GM12878 (cell line): ENCODE data around the gene ZNF169. TPM values are rescaled to one million over a fixed set of nuclear protein-coding genes. Genes with fewer than 3 reads are reported as not detected.
A peak's percentile ranks its signal among the peaks of the same experiment; 100 is the strongest.

Source experiments
- E4F1 ChIP-seq: fragments of 450-650 bp; IDR thresholded peaks from 2 replicates; pipeline ENCODE4 v1.6.1; 2018; ENCODE audit warnings: borderline replicate concordance, mild to moderate bottlenecking; ENCODE audit not compliant: partially characterized antibody
- EED ChIP-seq: sonication (generic); IDR thresholded peaks from 2 replicates; pipeline ENCODE4 v1.6.1; 2016; ENCODE audit warnings: antibody characterized with exemption, low read depth
- FOS ChIP-seq: IDR thresholded peaks from 3 replicates; pipeline ENCODE4 v1.6.1; 2011; ENCODE audit warnings: borderline replicate concordance; ENCODE audit not compliant: insufficient read length; ENCODE audit errors: extremely low read depth
- HDAC2 ChIP-seq: fragments of 200-600 bp; sonication (generic); IDR thresholded peaks from 2 replicates; pipeline ENCODE4 v1.6.1; 2017
- LARP7 ChIP-seq: fragments of 450-650 bp; IDR thresholded peaks from 2 replicates; pipeline ENCODE4 v1.6.1; 2017; ENCODE audit warnings: mild to moderate bottlenecking
- MAX ChIP-seq: IDR thresholded peaks from 2 replicates; pipeline ENCODE4 v1.6.1; 2012; ENCODE audit warnings: low read depth, low read length, improper control_type of control experiment
- MEF2A ChIP-seq: IDR thresholded peaks from 2 replicates; pipeline ENCODE4 v1.6.1; 2011; ENCODE audit warnings: low read depth, mild to moderate bottlenecking, low read length, moderate library complexity; ENCODE audit not compliant: insufficient read depth
- MTA2 ChIP-seq: fragments of 450-650 bp; IDR thresholded peaks from 2 replicates; pipeline ENCODE4 v1.6.1; 2016; ENCODE audit warnings: low read depth, mild to moderate bottlenecking, moderate library complexity
- MYB ChIP-seq: fragments of 150-350 bp; IDR thresholded peaks from 2 replicates; pipeline ENCODE4 v1.6.1; 2014; ENCODE audit warnings: mild to moderate bottlenecking, low read depth, low read length, borderline replicate concordance
- NBN ChIP-seq: fragments of 450-650 bp; IDR thresholded peaks from 2 replicates; pipeline ENCODE4 v1.6.1; 2016
- NFXL1 ChIP-seq: fragments of 450-650 bp; IDR thresholded peaks from 2 replicates; pipeline ENCODE4 v1.6.1; 2017; ENCODE audit warnings: antibody characterized with exemption, mild to moderate bottlenecking, borderline replicate concordance
- PML ChIP-seq: IDR thresholded peaks from 2 replicates; pipeline ENCODE4 v1.6.1; 2012; ENCODE audit warnings: low read length, inconsistent platforms
- SMC3 ChIP-seq: IDR thresholded peaks from 2 replicates; pipeline ENCODE4 v1.6.1; 2011; ENCODE audit warnings: low read length, improper control_type of control experiment, borderline replicate concordance
- SREBF2 ChIP-seq: IDR thresholded peaks from 2 replicates; pipeline ENCODE4 v1.6.1; 2012; ENCODE audit warnings: mild to moderate bottlenecking, low read length
- TAF1 ChIP-seq: IDR thresholded peaks from 2 replicates; pipeline ENCODE4 v1.6.1; 2011; ENCODE audit warnings: mild to moderate bottlenecking, low read depth, low read length, borderline replicate concordance
- TCF7 ChIP-seq: IDR thresholded peaks from 2 replicates; pipeline ENCODE4 v1.6.1; 2014; ENCODE audit warnings: antibody characterized with exemption, borderline replicate concordance
- ZBED1 ChIP-seq: IDR thresholded peaks from 2 replicates; pipeline ENCODE4 v1.6.1; 2016; ENCODE audit warnings: borderline replicate concordance
- ZBTB11 ChIP-seq: fragments of 450-650 bp; formaldehyde crosslinking; IDR thresholded peaks from 2 replicates; pipeline ENCODE4 v1.5.0; 2022; ENCODE audit warnings: mild to moderate bottlenecking, missing genetic modification characterization
- ZBTB4 ChIP-seq: fragments of 450-650 bp; formaldehyde crosslinking; IDR thresholded peaks from 2 replicates; pipeline ENCODE4 v1.4.0; 2022; ENCODE audit warnings: mild to moderate bottlenecking, moderate library complexity
- ZNF207 ChIP-seq: fragments of 450-650 bp; IDR thresholded peaks from 2 replicates; pipeline ENCODE4 v1.6.1; 2014; ENCODE audit warnings: antibody characterized with exemption, mild to moderate bottlenecking, borderline replicate concordance
- ZNF384 ChIP-seq: IDR thresholded peaks from 2 replicates; pipeline ENCODE4 v1.6.1; 2012; ENCODE audit warnings: low read depth, mild to moderate bottlenecking, low read length, improper control_type of control experiment, borderline replicate concordance
- polyA plus RNA-seq, 11 experiments: library from polyadenylated mRNA; depleted of rRNA in 4 of 11; unstranded in 6 of 11; stranded (reverse) in 5 of 11; fragments of >200 nt; fragmentation: Nextera tagmentation in 4 of 11; fragmentation: Illumina TruSeq in 1 of 11; extraction: Ambion mirVana in 4 of 11; extraction: Trizol in 1 of 11; gene quantifications; 1 replicate in 1 of 11; 2 replicates in 10 of 11; pipeline versions ENCODE4 v1.2.1 to v1.2.3, GENCODE V29; 2011 to 2016; ENCODE audit warnings: inconsistent platforms in 2 of 11, missing spikeins in 2 of 11, low read depth in 1 of 11
- total RNA-seq, 4 experiments: library from RNA; depleted of rRNA in 3 of 4; stranded (reverse); fragments of >200 nt in 3 of 4; fragmentation: Illumina TruSeq in 1 of 4; extraction: Trizol in 1 of 4; gene quantifications; 2 replicates each; pipeline versions ENCODE4 v1.2.1 to v1.2.3, GENCODE V29; 2013 to 2021

The ZNF169 gene
- total and polyA plus RNA-seq, 10 of the 15 experiments (the other 5 are each of a cell fraction or from before 2014, with no cell fraction given) = 2.2 to 15.7 (median 5.8) TPM

- TF ChIP-seq PML (peak; percentile 54; the same call in 1 of the 2 replicates), ZBTB4 (CRISPR knock-in tag) (no peak), FOS (no peak), MTA2 (peak; percentile 25; the same call in 1 of the 2 replicates), E4F1 (peak; percentile 46), TCF7 (no peak), EED (no peak), NFXL1 (no peak), SMC3 (no peak), ZBTB11 (no peak), SREBF2 (no peak), ZNF207 (no peak), MEF2A (no peak), HDAC2 (no peak), MAX (0 out of 2 replicates have a peak, but pooled peaks have one; percentile 16), LARP7 (peak; percentile 55; the same call in 1 of the 2 replicates), MYB (0 out of 2 replicates have a peak, but pooled peaks have one; percentile 9), NBN (no peak), ZBED1 (no peak), TAF1 (0 out of 2 replicates have a peak, but pooled peaks have one; percentile 57), ZNF384 (no peak)
Measured at GRCh38 chr9:94259077-94259862, at the start of gene ZNF169 (continued).
